22Rv1 (cell line): Measurements from ENCODE around the gene TNFRSF1B.

ENCODE experiments used
- CTCF ChIP-seq: fragments of 450-650 bp; IDR thresholded peaks from 2 replicates; pipeline ENCODE4 v1.5.1; 2017; ENCODE audit warnings: mild to moderate bottlenecking
- ZFX ChIP-seq: fragments of 450-650 bp; IDR thresholded peaks from 2 replicates; pipeline ENCODE4 v1.6.1; 2017; ENCODE audit warnings: antibody characterized with exemption, borderline replicate concordance

DNA sequence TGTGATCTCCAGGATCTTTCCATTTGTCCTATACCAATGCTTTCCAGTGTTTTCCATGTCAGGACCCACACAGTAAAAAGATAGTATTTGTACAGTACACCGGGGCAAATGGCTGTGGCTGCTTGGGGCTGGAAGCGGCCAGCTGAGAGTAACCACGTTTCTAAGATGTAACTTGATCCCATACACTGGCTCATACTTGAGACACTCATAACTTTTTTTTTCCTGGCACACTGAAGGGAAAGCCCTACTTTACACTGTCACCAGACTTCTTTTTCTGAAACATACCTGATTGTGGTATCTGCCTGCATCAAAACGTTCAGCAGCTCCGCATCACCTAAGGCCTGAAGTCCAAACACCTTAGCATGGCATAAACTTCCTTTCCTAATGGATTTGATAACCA is 84.7 kb downstream of the TNFRSF1B start:
- TF ChIP-seq CTCF (no peak), ZFX (no peak)
